Keratinocyte (primary cell): ENCODE measurements around the gene PAMR1. TPM values are rescaled to one million over a fixed set of nuclear protein-coding genes. Genes with fewer than 3 reads are reported as not detected.

Experiments used
- DNase-seq: peaks from one replicate; pipeline ENCODE4 v3.0.0-alpha.2; 2011; ENCODE audit warnings: low read depth, missing footprints, low spot score
- FAIRE-seq: peaks from 2 replicates; lab custom pipeline; 2011; peaks lifted over from hg19 to GRCh38; lab: Jason Lieb, UNC
- H2AFZ ChIP-seq: 2 replicates; pipeline ENCODE4 v1.6.0; 2012; ENCODE audit warnings: low read length, control low read depth, inconsistent platforms; ENCODE audit not compliant: control insufficient read depth
- H3K27ac ChIP-seq: 2 replicates; pipeline ENCODE4 v1.5.1; 2011; ENCODE audit warnings: low read length; ENCODE audit not compliant: control insufficient read depth, insufficient read depth
- H3K27me3 ChIP-seq: 3 replicates; pipeline ENCODE4 v1.6.0; 2011; ENCODE audit warnings: low read length; ENCODE audit not compliant: control insufficient read depth, insufficient read depth; ENCODE audit errors: extremely low read depth
- H3K36me3 ChIP-seq, 2 experiments: 2 replicates in 1 of 2; 3 replicates in 1 of 2; pipeline ENCODE4 v1.5.1; 2011; ENCODE audit warnings: low read length in 2 of 2, mild to moderate bottlenecking in 1 of 2; ENCODE audit not compliant: control insufficient read depth in 2 of 2, insufficient read depth in 2 of 2; ENCODE audit errors: extremely low read depth in 1 of 2
- H3K4me1 ChIP-seq: 3 replicates; pipeline ENCODE4 v1.5.1; 2011; ENCODE audit warnings: low read length; ENCODE audit not compliant: control insufficient read depth, insufficient read depth; ENCODE audit errors: extremely low read depth
- H3K4me2 ChIP-seq: 3 replicates; pipeline ENCODE4 v1.6.0; 2011; ENCODE audit warnings: low read depth, low read length; ENCODE audit not compliant: control insufficient read depth, insufficient read depth; ENCODE audit errors: extremely low read depth
- H3K4me3 ChIP-seq, 3 experiments: fragments of 200-600 bp in 1 of 3; sonication (generic) in 1 of 3; 2 replicates in 2 of 3; 3 replicates in 1 of 3; pipeline ENCODE4 v1.5.1; 2011 to 2016; ENCODE audit warnings: low read length in 3 of 3, mild to moderate bottlenecking in 3 of 3, control low read depth in 2 of 3, inconsistent platforms in 1 of 3, low read depth in 1 of 3, mixed read lengths in 1 of 3, mixed run types in 1 of 3, moderate library complexity in 1 of 3; ENCODE audit not compliant: control insufficient read depth in 2 of 3, insufficient read depth in 2 of 3; ENCODE audit errors: extremely low read depth in 1 of 3
- H3K79me2 ChIP-seq: 2 replicates; pipeline ENCODE4 v1.6.0; 2012; ENCODE audit warnings: low read length; ENCODE audit not compliant: control insufficient read depth, insufficient read depth
- H3K9ac ChIP-seq: 3 replicates; pipeline ENCODE4 v1.6.0; 2011; ENCODE audit warnings: low read length; ENCODE audit not compliant: control insufficient read depth, insufficient read depth; ENCODE audit errors: extremely low read depth
- H3K9me1 ChIP-seq: 3 replicates; pipeline ENCODE4 v1.6.0; 2011; ENCODE audit warnings: low read length; ENCODE audit not compliant: control insufficient read depth, insufficient read depth; ENCODE audit errors: extremely low read depth
- H3K9me3 ChIP-seq: 2 replicates; pipeline ENCODE4 v1.5.1; 2012; ENCODE audit warnings: low read depth, low read length; ENCODE audit not compliant: control insufficient read depth
- H4K20me1 ChIP-seq: 3 replicates; pipeline ENCODE4 v1.6.0; 2011; ENCODE audit warnings: low read length; ENCODE audit not compliant: control insufficient read depth, insufficient read depth; ENCODE audit errors: extremely low read depth
- EZH2 ChIP-seq: IDR thresholded peaks from one replicate; pipeline ENCODE4 v1.6.1; 2012; ENCODE audit warnings: inconsistent platforms, mild to moderate bottlenecking, low read length, moderate library complexity
- dilution Hi-C: fragments of 300-500 bp; cut with MboI; formaldehyde crosslinking; loops from one replicate; pipeline ENCODE4 v1.7.0; 2020; ENCODE audit warnings: low sequenced_read_pairs; ENCODE audit not compliant: extremely low pct_ligation_motif_present
- polyA plus RNA-seq, 5 experiments: library from polyadenylated mRNA; depleted of rRNA in 3 of 5; stranded (reverse) in 3 of 5; stranded (forward) in 1 of 5; unstranded in 1 of 5; fragments of >200 nt; gene quantifications; 1 replicate in 1 of 5; 2 replicates in 3 of 5; 3 replicates in 1 of 5; pipeline versions ENCODE4 v1.2.1 to v1.2.3, GENCODE V29; 2011 to 2012; ENCODE audit warnings: missing spikeins in 2 of 5, low read depth in 1 of 5, low replicate concordance in 1 of 5
- TF ChIP-seq, protein P1 (sequence below), 3 experiments: IDR thresholded peaks in 1 of 3; conservative IDR thresholded peaks in 1 of 3; optimal IDR thresholded peaks in 1 of 3; 2 replicates in 2 of 3; 3 replicates in 1 of 3; pipeline versions ENCODE3 to v1.5.1; 2011; ENCODE audit warnings: low read length in 3 of 3, mild to moderate bottlenecking in 3 of 3, moderate library complexity in 2 of 3, control low read depth in 1 of 3, inconsistent platforms in 1 of 3; ENCODE audit not compliant: insufficient read depth in 2 of 3; ENCODE audit errors: extremely low read depth in 1 of 3

The PAMR1 gene
- polyA plus RNA-seq, 1 donor (not counting 4 experiments of a cell fraction or from before 2014, with no cell fraction given), result 4.1 TPM

DNA sequence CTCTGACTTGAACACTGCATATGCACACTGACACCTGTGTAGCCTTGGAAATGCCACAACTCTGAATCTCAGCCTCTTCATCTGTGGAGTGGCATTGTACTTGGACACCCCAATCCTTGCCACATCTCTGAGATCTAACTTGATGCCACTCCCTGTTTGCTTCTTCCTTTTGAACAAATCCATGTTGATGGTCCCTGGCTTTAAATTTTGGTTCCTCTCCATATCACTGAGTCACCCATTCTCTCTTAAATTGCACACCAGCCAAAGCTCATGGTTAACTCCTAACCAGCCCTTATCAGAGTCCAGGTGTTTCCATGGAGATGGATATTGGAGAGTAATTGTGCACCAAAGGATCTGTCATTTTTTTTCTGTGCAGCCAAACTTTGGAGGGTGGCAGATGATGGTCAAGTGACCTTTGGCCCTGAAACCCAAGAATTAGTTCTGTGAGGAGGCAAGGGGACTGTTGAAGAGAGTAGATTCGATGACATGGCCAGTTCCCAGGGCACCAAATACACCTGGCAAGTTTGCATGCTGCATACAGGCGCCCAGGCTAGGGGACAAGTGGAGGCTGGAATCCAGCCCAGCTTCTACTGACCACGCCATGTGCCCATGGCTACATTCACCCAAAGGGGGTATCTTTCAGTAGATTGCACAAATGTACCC lies 25.1 kb upstream of the PAMR1 start:
- Histone ChIP-seq H3K4me1 (peaks cover 17% of the 10 kb centered on the region), H3K4me3 (no peak overlapping the region), H3K79me2 (no peaks in the 10 kb centered on the region), H3K36me3 (no peaks in the 10 kb centered on the region), H3K9me3 (no peaks in the 10 kb centered on the region), H3K27ac (no peak overlapping the region), H3K4me2 (no peak overlapping the region), H4K20me1 (no peaks in the 10 kb centered on the region), H2AFZ (no peak overlapping the region), H3K27me3 (no peaks in the 10 kb centered on the region), H3K9me1 (no peaks in the 10 kb centered on the region), H3K9ac (no peak overlapping the region)
- DNase-seq (no peak), FAIRE-seq (no peak)
- dilution Hi-C loops, result no loop called here
- TF ChIP-seq, protein P1, sequence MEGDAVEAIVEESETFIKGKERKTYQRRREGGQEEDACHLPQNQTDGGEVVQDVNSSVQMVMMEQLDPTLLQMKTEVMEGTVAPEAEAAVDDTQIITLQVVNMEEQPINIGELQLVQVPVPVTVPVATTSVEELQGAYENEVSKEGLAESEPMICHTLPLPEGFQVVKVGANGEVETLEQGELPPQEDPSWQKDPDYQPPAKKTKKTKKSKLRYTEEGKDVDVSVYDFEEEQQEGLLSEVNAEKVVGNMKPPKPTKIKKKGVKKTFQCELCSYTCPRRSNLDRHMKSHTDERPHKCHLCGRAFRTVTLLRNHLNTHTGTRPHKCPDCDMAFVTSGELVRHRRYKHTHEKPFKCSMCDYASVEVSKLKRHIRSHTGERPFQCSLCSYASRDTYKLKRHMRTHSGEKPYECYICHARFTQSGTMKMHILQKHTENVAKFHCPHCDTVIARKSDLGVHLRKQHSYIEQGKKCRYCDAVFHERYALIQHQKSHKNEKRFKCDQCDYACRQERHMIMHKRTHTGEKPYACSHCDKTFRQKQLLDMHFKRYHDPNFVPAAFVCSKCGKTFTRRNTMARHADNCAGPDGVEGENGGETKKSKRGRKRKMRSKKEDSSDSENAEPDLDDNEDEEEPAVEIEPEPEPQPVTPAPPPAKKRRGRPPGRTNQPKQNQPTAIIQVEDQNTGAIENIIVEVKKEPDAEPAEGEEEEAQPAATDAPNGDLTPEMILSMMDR (optimal IDR thresholded peaks at IDR 0.05 in 1 of 3, IDR thresholded peaks at IDR 0.05 in 1 of 3, conservative IDR thresholded peaks at IDR 0.05 in 1 of 3; ENCODE audit: extremely low read depth in 1 of 3, insufficient read depth in 2 of 3, low read length in 3 of 3), result no peak
- no peak for TF ChIP-seq EZH2

DNA sequence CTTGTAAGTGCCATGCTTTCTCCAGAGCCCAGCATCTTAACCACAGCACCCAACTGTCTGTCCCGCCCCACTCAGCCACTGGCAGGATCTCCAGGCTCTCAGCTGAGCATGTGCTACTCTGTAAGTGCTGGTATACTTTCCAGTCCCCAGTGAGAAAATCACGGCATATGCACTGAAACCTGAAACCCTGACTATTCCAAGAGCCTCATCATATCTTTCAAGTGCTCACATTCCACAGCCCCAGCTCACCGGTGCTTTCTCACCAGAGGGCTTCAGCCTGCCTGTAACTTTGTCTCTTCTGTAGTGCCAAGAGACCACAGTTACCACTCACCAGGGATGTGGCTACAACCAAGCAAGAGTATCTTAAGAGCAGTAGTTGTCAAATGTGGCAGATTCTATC lies 24.4 kb upstream of the PAMR1 start:
- Histone ChIP-seq H3K4me2 (no peak overlapping the region), H3K9me1 (no peaks in the 10 kb centered on the region), H3K79me2 (no peaks in the 10 kb centered on the region), H3K27ac (no peak overlapping the region), H4K20me1 (no peaks in the 10 kb centered on the region), H2AFZ (no peak overlapping the region), H3K27me3 (no peaks in the 10 kb centered on the region), H3K9ac (no peak overlapping the region), H3K4me3 (no peak overlapping the region), H3K36me3 (no peaks in the 10 kb centered on the region), H3K4me1 (peaks cover 17% of the 10 kb centered on the region), H3K9me3 (no peaks in the 10 kb centered on the region)
- dilution Hi-C loops, result no loop called here
- TF ChIP-seq EZH2, result no peak
- TF ChIP-seq, protein P1 (optimal IDR thresholded peaks at IDR 0.05 in 1 of 3, IDR thresholded peaks at IDR 0.05 in 1 of 3, conservative IDR thresholded peaks at IDR 0.05 in 1 of 3; ENCODE audit: extremely low read depth in 1 of 3, insufficient read depth in 2 of 3, low read length in 3 of 3), result no peak
- peak; percentile 82 for DNase-seq
- FAIRE-seq, result peak; percentile 96
